Measurements from ENCODE around the gene TMEM119. TPM values are rescaled to one million over a fixed set of nuclear protein-coding genes. Genes with fewer than 3 reads are reported as not detected.

Gene TMEM119
- total and polyA plus RNA-seq, 9 of the 15 experiments (the other 6 are each of a cell fraction or from before 2014, with no cell fraction given) = 0.18 TPM; not detected in 8

- TF ChIP-seq FOXA1 (IDR thresholded peaks at IDR 0.05; ENCODE audit: borderline replicate concordance) (no peak), ZNF133 (CRISPR knock-in tag; IDR thresholded peaks at IDR 0.05) (0 out of 2 replicates have a peak, but pooled peaks have one; percentile 20), PHF8 (IDR thresholded peaks at IDR 0.05; ENCODE audit: borderline replicate concordance, low read length) (peak; percentile 67; the same call in 1 of the 2 replicates), PATZ1 (CRISPR knock-in tag; IDR thresholded peaks at IDR 0.05; ENCODE audit: borderline replicate concordance) (no peak), RREB1 (CRISPR knock-in tag; IDR thresholded peaks at IDR 0.05) (no peak), CBX5 (IDR thresholded peaks at IDR 0.05; ENCODE audit: borderline replicate concordance, low read depth) (no peak), ETV5 (CRISPR knock-in tag; IDR thresholded peaks at IDR 0.05; ENCODE audit: low read depth) (no peak), NR4A1 (CRISPR knock-in tag; IDR thresholded peaks at IDR 0.05) (0 out of 2 replicates have a peak, but pooled peaks have one; percentile 55), NR4A1 (tag; IDR thresholded peaks at IDR 0.05) (no peak), MCM2 (IDR thresholded peaks at IDR 0.05; ENCODE audit: low read depth) (no peak), CTCF (IDR thresholded peaks at IDR 0.05 in 2 of 3, conservative IDR thresholded peaks at IDR 0.05 in 1 of 3; ENCODE audit: insufficient read depth in 2 of 3, low read depth in 1 of 3, low read length in 3 of 3) (no peak), CREB3L1 (IDR thresholded peaks at IDR 0.05; ENCODE audit: borderline replicate concordance, low read depth) (0 out of 2 replicates have a peak, but pooled peaks have one; percentile 6), ZNF253 (CRISPR knock-in tag; conservative IDR thresholded peaks at IDR 0.05) (no peak), RFX7 (CRISPR knock-in tag; IDR thresholded peaks at IDR 0.05) (no peak), MYBL2 (IDR thresholded peaks at IDR 0.05; ENCODE audit: low read depth) (no peak), MYBL2 (CRISPR knock-in tag; IDR thresholded peaks at IDR 0.05; ENCODE audit: borderline replicate concordance) (no peak), TGIF2 (CRISPR knock-in tag; IDR thresholded peaks at IDR 0.05) (no peak)
Observed at GRCh38 chr12:108629824-108630476, 32.1 kb upstream of the TMEM119 start (continued).
